ENCODE measurements around the gene PFN3.
A peak's percentile ranks its signal among the peaks of the same experiment; 100 is the strongest.

The PFN3 gene, protein sequence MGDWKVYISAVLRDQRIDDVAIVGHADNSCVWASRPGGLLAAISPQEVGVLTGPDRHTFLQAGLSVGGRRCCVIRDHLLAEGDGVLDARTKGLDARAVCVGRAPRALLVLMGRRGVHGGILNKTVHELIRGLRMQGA

DNA sequence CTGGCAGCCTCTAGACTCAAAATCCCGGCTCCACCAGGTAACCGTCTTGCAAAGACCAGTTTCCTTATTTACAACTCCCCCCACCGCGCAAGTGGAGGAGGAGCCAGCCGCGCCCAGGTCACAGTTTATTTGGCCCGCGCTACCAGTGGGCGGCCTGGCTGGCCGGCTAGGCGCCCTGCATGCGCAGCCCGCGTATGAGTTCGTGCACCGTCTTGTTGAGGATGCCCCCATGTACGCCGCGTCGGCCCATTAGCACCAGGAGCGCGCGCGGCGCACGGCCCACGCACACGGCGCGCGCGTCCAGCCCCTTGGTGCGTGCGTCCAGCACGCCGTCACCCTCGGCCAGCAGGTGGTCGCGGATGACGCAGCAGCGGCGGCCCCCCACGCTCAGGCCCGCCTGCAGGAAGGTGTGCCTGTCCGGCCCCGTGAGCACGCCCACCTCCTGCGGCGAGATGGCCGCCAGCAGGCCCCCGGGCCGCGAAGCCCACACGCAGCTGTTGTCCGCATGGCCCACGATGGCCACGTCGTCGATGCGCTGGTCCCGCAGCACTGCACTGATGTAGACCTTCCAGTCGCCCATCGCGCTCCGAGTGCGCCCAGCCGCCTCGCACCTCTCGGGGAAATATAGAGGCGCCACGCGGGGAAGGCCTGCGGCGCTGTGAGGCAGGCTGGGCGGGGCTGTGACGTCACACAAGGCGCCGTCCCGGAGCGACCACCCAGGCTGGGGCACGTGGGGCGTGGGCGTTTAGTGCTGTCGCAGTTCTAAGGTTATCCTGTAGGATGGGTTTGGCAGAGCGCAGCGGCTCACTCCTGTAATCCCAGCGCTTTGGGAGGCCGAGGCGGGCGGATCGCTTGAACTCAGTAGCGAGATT, at the start of gene PFN3:
TSS of gene PFN3 (minus strand) at position 665 of the 872 bp plus-strand sequence. CDS start at position 580, 85 bp downstream.
- DNase-seq = no peak

DNA sequence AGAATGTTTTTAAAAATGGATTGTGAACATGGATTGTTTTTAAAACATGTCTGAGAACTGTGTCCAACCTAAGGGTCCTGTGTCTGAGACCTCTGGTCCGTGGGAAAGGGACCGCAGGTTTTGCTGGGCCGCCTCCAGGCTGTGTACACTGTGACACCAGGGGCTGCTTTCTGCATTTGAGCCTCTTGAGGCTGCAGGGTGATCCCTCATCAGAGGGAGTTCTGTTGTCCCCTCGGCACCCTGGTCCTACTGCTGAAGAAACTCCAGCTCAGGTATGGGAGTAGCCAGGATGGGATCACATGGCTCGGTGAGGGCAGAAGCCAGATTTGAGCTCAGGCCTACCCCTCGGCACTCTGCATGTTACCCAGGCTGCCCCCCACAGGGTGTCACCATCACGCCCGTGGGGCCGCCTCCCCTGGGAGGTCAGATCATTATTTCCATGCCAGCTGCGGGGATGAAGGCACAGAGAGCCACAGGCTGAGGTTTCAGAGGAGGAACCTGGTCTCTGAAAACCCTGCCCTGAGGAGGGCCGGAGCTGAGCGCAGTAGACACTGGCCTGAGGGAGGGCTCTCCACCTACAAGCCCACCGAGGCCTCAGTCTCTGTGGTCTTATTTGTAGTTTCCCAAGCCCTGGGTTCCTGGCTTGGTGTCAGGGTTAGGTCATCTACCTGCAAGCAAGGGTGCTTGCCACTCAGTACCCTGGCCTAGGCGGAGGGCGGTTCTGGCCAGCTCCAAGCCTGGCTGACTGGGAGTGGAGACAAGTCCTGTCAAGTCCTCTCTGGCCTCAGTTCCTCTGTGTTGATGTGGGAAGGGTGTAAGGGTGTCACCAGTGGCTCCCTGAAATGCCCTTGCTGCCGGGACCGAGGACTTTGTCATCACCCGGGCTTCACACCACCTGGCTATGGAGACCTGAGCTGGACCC, 48.9 kb upstream of the PFN3 start:
- no peak for DNase-seq

DNA sequence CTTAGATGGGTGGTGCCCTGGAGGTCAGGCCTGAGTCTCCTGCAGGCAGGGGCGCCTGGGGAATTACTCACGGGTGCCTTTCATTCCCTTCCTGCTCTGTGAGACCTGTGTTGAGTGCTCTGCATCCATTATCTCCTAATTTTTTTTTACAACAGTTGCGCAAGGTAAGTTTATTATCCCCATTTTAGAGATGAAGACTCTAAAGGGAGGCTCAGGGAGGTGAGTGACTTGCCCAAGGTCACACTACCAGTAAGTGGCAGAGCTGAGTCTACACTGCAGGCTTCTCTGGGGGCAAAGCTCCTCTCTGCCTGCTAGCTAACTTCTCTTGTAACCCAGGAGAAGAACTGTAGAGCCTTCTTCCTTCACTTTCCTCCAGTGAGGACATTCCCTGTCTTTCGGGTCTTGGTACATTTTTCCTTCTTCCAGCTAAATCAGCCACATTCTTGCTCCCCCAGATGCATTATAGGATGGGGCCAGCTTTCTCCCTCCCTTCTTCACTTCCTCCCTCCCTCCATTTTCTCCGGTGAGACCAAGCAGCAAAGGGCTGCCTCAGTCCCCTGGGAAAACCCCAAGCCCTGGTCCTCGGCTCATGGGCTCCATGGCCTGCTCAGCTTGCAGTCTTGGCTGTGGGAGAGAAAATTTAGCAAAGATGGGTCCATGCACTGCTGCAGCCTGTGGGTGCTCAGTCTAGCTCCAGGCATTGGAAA, 47.9 kb upstream of the PFN3 start:
- DNase-seq = no peak

DNA sequence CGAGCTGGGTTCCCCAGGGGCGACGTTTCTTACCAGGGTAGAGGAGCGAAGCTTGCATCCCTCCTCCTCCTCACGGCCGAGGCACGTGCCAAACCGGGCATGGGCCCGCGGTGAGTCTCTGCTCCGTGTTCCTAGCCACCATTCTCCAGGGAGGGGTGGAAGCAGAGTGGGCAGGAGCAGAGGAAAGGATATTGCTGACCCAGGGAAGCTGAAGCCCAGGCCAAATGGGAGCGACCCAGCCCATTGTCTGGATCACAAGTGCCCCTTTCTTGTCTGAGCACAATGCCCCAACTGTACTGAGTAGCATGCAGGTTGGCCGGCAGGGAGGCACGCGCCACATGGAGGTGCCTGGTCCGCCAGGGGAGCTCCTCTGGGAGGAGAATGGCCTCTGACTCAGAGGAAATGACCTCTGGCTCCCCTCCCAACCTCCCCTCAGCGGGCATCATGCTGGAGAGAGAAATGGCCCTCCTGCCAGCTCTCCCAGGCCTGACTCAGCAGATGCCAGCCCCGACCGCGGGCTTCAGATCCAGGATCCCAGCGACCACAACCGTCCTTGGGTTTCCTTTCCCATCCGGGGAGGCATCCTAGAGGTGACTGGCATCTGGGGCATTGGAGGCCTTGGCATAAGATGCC, 47.3 kb upstream of the PFN3 start:
- no peak for DNase-seq

DNA sequence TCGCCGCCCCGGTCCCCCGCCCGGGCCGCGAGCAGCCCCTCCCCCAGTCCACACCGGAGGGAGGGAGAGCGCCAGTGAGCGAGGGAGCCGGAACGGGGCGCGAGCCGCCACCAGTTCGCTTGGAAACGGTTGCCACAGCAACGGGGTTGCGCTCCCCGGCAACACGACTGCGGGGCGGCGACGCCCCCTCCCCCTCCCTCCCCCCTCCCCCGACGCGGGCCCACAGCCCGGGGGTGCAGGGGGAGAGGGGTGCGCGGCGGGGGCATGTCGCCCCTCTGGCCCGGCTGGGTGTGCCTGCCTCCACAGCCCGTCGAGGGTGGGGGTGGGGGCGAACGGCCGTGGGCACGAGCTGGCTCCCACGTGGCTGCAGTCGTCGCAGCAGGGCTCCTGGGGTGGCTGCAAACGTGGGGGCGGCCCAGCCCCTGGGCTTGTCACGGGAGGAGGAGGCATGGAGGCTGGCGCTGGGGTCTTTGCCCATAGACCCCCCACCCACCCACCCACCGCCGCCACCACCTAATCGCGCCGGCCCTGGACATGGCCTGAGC, 46.7 kb upstream of the PFN3 start:
- DNase-seq = peak; percentile 59

DNA sequence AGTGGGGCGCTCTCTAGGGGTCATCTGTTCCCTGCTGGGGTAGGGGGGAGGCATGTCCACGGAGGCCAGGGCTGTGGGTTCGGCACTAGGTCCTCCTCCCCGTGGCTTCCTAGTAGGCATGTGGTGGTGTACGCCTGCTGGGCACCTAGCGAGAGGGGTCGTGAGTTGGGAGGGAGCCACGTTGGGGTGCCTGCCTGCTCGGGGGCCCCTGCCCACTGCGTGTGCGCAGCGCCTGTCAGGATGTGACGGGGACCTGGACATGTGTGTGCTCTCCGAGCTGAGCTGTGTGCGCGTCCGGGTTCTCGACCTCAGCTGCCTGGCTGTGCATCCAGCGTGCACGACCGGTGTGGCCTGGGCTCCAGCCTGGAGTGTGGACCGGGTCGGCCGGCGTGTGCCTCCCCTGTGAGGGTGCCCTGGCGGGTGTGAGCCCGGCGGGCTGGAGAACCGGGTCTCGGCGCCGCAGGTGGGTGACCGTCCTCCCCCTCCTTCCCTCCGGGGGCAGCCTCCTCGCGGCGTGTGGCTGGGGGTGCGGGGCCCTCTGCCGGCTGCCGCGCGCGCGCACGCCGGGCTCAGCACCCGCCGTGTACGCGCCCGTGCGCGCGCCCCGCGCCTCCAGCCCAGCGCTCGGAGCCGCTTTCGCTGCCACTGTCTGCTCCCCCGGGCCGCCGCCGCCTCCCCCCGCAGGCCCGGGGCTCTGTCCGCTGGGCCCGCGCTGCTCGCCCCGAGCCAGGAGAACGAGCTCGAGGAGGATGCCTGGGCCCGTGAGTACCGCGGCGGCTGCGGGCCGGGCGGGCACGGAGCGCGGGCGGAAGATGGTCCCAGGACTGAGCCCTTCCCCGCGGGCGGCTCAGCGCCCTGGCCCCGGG, 46.0 kb upstream of the PFN3 start, which contains the start of gene PRR7:
TSS of gene PRR7 (plus strand) at position 615 of the 866 bp plus-strand sequence. CDS start 8,254 bp downstream, outside the sequence.
- peak; percentile 70 for DNase-seq

DNA sequence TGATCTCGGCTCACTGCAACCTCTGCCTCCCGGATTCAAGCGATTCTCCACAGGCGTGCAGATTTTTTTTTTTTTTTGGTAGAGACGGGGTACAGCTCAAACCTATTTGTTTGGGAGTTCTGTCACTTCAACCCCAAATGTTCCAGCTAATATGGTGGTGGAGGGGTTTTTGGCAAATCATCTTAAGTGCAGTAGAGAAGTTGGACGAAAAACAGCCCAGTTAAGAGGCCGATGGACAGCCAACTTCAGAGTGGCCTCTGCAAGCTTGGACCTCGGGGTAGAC, 45.4 kb upstream of the PFN3 start:
- DNase-seq = no peak

DNA sequence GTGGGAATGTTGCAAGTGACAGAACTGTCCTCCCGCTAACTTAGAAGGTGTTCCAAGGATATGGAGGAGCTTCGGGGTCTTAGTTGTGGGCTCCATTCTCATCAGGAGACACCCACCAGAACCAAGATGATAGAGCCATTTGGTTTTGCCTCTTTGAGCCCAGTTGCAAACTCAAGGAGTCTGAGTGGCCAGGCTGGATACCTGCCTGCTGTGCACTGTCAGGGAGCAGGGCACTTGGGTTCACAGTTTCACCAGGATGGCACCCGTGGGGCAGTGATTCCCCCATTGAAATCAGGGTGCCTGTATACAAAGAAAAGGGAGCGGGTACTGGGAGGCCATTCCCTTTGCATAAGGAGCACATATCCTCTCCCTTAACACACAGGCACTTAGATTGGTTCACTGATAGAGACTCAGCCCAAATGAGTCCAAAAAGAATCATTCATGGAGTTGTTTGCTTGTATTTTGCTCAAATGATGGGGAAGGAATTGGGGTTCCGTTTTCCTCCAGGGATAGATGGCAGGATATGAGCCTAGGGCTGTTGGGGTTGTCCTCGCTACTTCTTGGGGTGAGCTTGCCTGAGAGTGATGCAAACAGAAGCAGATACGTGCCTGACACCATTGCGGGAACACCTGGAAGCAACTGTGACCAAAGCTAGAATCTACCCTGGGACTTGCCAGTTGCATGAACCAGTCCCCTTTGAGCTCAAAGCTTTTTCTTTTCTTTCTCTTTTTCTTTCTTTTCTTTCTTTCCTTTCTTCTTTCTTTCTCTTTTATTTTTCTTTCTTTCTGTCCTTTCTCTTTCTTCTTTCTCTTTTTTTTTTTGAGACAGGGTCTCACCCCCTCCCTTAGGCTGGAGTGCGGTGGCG, 44.8 kb upstream of the PFN3 start:
- no peak for DNase-seq

DNA sequence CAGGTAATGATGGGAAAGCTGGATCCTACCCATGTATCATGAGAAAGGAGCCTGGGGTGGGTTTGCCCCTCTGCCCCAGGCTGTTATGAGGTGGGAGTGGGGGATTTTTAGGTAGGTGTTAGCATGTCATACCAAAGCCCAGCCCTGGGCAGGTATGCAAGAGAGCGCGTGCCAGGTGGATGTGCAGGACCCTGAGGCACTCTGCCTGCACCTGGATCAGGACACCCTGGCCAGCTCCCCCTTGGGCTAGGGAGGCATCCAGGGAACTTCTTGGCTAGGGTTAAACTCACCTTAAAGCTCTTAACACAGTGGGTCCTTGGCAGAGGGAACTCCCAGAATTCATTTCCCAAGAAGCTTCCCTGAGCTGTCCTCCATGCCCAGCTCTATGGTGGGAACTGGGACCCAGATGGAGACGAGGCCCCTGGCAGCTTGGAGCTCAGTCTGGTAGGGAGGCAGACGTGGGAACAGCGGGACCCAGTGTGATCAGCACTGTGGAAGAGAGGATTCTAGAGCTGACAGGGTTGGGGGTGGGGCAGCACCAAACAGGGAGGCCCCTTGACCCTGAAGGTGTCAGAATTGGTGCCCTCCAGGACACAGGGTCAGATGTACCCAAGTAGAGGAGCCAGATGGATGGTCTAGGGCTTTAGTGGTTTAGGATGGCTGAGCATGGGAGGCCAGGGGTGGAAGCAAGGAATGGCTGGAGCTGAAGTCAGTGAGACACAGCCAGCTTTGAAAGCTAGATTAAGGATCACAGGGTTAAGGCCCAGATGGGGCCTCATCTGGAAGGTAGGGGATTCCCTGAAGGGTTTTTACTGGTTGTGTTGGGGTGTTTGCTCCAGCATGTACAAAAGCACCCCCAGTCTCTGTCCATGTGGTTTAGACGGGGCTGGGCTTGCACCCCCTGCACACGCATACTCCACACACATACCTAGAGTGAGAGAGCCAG, 43.9 kb upstream of the PFN3 start:
- no peak for DNase-seq

DNA sequence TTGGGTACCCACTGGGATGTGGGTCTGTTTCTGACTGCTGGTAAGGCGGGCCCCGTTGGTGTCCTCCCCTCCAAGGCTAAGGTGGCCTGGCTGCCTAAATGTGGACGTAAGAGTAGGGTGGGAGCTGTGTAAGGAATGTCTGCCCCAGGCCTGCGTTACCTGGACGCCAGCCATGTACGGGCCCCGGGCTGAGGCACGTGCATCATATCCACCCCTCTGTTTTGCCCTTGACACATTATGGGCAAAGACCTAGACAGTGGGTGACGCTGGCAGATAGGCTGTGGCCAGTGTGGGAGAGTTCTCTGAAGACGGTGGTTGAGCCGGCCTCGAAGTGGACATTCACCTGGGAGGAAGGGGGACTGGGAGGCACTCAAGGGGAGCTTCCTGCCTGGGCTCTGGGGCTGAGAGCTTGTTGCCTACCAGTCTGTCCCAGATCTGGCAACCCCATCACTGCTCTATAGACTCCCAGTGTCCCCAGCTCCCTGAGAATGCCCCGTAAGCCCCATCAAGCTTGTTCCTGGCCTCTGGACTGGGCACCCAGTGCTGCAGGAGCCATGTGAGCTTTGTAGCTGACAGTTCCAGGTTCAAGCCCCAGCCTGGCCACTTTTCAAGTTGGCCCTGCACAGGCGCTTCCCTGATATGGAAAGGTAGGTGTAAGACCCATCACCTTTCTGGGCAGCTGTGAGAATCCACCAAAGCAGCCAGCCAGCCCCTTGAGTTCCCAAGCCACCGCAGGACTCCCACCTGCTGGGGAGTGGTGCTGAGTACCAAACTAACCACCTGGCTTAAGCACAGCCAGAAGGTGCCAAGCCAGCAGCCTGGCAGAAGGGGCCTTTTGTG, 42.9 kb upstream of the PFN3 start:
- no peak for DNase-seq

DNA sequence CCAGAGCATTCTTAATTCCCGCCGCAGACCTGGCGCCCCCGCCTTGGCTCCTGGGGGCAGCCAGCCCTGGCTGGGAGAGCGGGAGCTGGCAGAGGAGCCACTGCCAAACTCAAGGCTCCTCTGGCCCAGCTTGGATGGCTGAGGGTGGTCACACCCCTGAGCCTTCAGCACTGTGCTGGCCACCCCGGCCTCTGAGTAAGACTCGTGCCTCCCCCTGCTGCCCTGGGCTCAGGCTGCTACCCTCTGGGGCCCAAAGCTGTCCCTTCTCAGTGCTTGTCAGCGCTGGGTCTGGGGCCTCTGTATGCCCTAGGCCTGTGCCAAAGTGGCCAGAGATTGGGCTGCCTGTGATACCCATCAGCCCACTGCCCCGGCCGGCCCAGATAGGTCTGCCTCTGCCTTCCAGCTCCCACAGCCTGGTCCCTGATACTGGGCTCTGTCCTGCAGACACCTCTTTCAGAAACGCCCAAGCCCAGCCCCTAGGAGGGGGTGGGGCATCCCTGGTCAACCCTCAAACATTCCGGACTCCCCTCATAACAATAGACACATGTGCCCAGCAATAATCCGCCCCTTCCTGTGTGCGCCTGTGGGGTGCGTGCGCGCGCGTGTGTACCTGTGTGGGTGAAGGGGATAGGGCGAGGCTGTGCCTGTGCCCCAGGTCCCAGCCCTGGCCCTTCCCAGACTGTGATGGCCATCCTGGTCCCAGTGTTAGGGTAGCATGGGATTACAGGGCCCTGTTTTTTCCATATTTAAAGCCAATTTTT, 41.8 kb upstream of the PFN3 start:
- DNase-seq = no peak

DNA sequence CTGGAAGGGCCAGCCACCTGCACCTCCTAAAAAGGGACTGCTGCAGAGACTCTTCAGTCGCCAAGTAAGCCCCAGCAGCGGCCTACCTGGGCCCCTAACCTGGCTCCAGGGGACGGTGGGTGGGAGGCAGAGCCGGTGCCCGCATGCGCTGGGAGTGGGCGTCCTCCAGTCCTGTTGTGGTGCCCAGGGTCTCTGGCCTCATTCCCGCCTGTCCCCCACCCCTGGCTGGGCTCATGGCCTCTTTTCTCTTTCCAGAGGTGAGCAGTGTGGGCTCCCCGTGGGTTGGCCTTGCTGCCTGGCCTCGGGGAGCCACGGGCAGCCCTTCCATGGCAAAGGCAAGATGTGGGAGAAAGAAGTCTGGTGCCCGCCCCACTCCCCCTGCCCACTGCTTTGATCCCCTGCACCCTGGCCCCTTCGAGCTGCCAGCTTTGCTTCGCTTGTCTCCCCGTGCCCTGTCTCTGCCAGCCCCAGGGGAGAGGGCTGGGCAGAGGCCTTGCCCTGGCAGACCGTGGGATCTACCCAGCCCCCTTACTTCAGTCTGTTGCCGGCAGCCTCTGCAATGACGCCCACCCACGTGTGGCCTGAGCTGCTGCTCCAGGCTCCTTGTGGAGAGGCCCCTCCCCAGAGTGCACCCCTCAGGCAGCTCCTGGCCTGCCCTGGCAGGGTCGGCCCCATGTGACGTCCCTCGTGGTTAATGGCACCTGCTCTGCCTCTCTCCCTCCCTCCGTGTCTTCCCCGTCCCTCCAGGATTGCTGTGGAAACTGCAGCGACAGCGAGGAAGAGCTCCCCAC, 40.7 kb upstream of the PFN3 start:
- DNase-seq = no peak

DNA sequence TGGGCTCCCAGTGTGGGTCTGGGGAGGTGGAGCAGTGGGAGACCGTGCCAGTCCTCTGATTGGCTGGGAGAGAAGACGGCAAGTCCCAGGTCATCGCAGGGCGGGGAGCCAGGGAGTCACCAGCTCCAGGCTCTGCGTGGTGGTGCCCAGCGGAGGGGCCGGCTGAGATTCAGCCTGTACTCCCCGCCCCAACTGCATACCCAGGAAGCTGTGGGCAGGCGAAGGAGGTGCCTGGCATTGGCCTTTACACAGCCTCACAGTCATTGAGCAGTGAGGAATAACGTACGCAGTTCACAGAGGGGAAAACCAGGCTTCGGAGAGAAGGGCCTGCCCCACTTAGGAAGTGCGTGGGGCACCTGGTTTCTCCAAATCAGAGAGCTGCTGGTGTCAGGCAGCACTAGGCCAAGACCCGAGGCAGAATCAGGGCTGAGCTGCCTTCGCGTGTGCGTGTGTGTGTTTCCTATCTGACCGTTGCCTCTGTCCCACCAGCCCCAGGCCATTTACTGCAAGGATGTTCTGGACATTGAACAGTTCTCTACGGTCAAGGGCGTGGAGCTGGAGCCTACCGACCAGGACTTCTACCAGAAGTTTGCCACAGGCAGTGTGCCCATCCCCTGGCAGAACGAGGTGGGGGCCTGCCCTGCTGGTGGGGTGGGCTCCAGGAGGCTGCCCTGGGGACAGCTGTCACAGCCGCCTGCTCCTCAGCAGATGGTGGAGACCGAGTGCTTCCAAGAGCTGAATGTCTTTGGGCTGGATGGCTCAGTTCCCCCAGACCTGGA, 39.9 kb upstream of the PFN3 start:
- DNase-seq = no peak

DNA sequence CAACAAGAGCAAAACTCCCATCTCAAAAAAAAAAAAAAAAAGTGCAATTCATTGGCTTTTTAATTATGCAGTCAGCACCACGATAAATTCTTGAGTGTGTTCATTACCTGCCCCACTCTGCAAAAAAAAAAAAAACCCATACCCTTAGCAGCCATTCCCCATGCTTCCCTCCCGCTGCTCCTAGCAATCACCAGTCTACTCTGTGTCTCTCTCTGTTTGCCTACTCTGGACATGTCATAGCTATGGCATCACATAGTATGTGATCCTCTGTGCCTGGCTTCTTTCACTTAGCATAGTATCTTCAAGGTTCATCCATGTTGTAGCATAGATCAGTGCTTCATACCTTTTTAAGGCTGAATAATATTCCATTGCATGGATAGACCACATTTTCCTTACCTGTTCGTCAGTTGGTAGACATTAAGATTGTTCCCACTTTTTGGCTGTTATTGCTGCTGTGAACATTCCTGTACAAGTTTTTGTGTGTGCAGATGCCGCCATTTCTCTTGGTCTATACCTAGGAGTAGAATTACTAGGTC, 39.1 kb upstream of the PFN3 start:
- no peak for DNase-seq

DNA sequence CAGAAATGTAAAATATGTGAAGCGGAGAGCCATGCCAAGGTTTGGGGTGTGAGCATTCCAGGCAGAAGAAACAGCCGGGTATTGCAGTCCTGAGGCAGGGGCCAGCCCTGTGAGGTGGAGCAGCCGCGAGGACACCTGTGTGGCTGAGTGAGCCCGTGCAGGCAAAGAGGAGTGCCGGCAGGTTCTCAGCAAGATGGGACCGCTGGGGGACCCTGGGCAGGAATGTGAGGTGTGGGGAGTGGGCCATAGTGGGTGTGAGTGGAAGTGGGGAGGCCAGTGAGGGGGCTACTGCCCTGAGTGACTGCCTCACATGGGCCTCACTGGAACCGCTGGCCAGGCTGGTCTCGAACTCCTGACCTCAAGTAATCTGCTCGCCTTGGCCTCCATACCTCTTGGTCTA, 38.0 kb upstream of the PFN3 start:
- no peak for DNase-seq
